Measurements from ENCODE around the gene STX5. TPM values are rescaled to one million over a fixed set of nuclear protein-coding genes. Genes with fewer than 3 reads are reported as not detected.

STX5 gene
- polyA plus RNA-seq, 2 of the 4 experiments (the other 2 are of a cell fraction) = 19.5 to 32.3 TPM

GRCh38 chr11:62853279-62853965 is 21.6 kb upstream of the STX5 start (continued):
- TF ChIP-seq USF2 (IDR thresholded peaks at IDR 0.05) = no peak
- TF ChIP-seq POLR2AphosphoS2 (conservative IDR thresholded peaks at IDR 0.05; ENCODE audit: low read length) = 0 out of 2 replicates have a peak, but pooled peaks have one; percentile 6
- TF ChIP-seq BCL3 (IDR thresholded peaks at IDR 0.05) = no peak
- no peak for TF ChIP-seq PBX3 (IDR thresholded peaks at IDR 0.05)

GRCh38 chr11:62852523-62853188 is 20.8 kb upstream of the STX5 start:
- TF ChIP-seq HOXB5 (CRISPR knock-in tag; IDR thresholded peaks at IDR 0.05) (no peak), MAZ (IDR thresholded peaks at IDR 0.05; ENCODE audit: borderline replicate concordance, low read depth, low read length) (no peak), POLR2AphosphoS2 (conservative IDR thresholded peaks at IDR 0.05; ENCODE audit: low read length) (0 out of 2 replicates have a peak, but pooled peaks have one; percentile 83)
- FAIRE-seq (no peak), DNase-seq (ENCODE audit: low read depth in 1 of 2, low spot score in 1 of 2) (no peak), ATAC-seq (no peak)
- Histone ChIP-seq H3K9me3 (no peaks in the 10 kb centered on the region), H3K27ac (peak overlapping the region in 1 of 2 experiments; percentile 91; a peak in 3 of 6 replicates), H3K4me2 (peak overlapping the region; percentile 98), H3K4me1 (peaks cover 35% of the 10 kb centered on the region), H3K4me3 (peak overlapping the region; percentile 80)
- ChIA-PET CTCF (interaction anchor here (1.0 to 5.5 kb wide), 2 partner anchors 11 to 31 kb away, joined by 3 to 42 read pairs; partner anchors contain the start of gene SLC3A2), POLR2A (interaction anchor here (0.7 to 9.3 kb wide), 3 partner anchors 12 to 187 kb away, joined by 3 to 159 read pairs (median 6); partner anchors contain the start of genes C11orf98, CSKMT and WDR74)

GRCh38 chr11:62851807-62852522 is 20.1 kb upstream of the STX5 start:
- ChIA-PET POLR2A (interaction anchor here (0.6 to 9.3 kb wide), 5 partner anchors 11 to 1395 kb away, joined by 3 to 159 read pairs (median 3); partner anchors contain the start of genes C11orf98, CSKMT, PPP1R14B and WDR74), CTCF (interaction anchor here (1.0 to 5.5 kb wide), 2 partner anchors 12 to 32 kb away, joined by 3 to 42 read pairs; partner anchors contain the start of gene SLC3A2)
- ATAC-seq (no peak), FAIRE-seq (no peak), DNase-seq (ENCODE audit: low read depth in 1 of 2, low spot score in 1 of 2) (no peak)
- Histone ChIP-seq H3K9me3 (no peaks in the 10 kb centered on the region), H3K4me3 (peak overlapping the region; percentile 80; the same call in 1 of the 3 replicates), H3K4me2 (peak overlapping the region; percentile 98), H3K27ac (no peak overlapping the region), H3K4me1 (peaks cover 28% of the 10 kb centered on the region)
- TF ChIP-seq HDAC2 (IDR thresholded peaks at IDR 0.05) (no peak), JUN (IDR thresholded peaks at IDR 0.05) (peak in 1 of 2 experiments; percentile 8; a peak in 1 of 5 replicates)
- 36% methylated on average over 3 of the region's 3 CpGs for WGBS (ENCODE audit: missing lambda C conversion rate)

- CTCF ChIA-PET = interaction anchor here (0.6 to 1.7 kb wide), 5 partner anchors 13 to 91 kb away, joined by 3 to 6 read pairs (median 3); no protein-coding TSS in a partner anchor
- no peaks in the 10 kb centered on the region for H3K9me3 ChIP-seq
- ATAC-seq = peak; percentile 17 to 25; a peak in 5 of 6 replicates
- H3K27ac ChIP-seq = 0 out of 6 replicates have a peak overlapping the region, but pooled peaks of 1 of the 2 experiments have one; percentile 17
- H3K4me3 ChIP-seq = no peak overlapping the region
- POLR2A ChIA-PET = interaction anchor here (0.5 to 9.3 kb wide), 6 partner anchors 11 to 1396 kb away, joined by 3 to 159 read pairs (median 4); partner anchors contain the start of genes PPP1R14B, WDR74 and ZBTB3
- peak overlapping the region; percentile 98; the same call in 2 of the 3 replicates for H3K4me2 ChIP-seq
- DNase-seq (ENCODE audit: low read depth in 1 of 2, low spot score in 1 of 2) = peak in 1 of 2 experiments; percentile 51
- H3K4me1 ChIP-seq = peaks cover 27% of the 10 kb centered on the region
- 50% methylated on average over 14 of the region's 15 CpGs for WGBS (ENCODE audit: missing lambda C conversion rate)
- no peak for FAIRE-seq
- TF ChIP-seq JUNB (IDR thresholded peaks at IDR 0.05) = no peak
- no peak for TF ChIP-seq NPAS2 (CRISPR knock-in tag; IDR thresholded peaks at IDR 0.05; ENCODE audit: borderline replicate concordance)
- TF ChIP-seq PBX3 (IDR thresholded peaks at IDR 0.05) = peak; percentile 67
- no peak for TF ChIP-seq RFX5 (IDR thresholded peaks at IDR 0.05)
- peak; percentile 94 for TF ChIP-seq FOSB (CRISPR knock-in tag; IDR thresholded peaks at IDR 0.05)
- TF ChIP-seq CTCF (IDR thresholded peaks at IDR 0.05) = no peak
- TF ChIP-seq USF2 (IDR thresholded peaks at IDR 0.05) = no peak
- no peak for TF ChIP-seq RCOR1 (IDR thresholded peaks at IDR 0.05; ENCODE audit: low read depth, low read length)
- TF ChIP-seq TFCP2L1 (CRISPR knock-in tag; IDR thresholded peaks at IDR 0.05) = peak; percentile 28
- no peak for TF ChIP-seq HEYL (CRISPR knock-in tag; IDR thresholded peaks at IDR 0.05)
Measured at GRCh38 chr11:62850911-62851806, 19.3 kb upstream of the STX5 start.

Measured in A549 (cell line).